Transverse colon (tissue), 4 donors: ENCODE measurements around the gene NAT10. TPM values are rescaled to one million over a fixed set of nuclear protein-coding genes. Genes with fewer than 3 reads are reported as not detected.
A peak's percentile ranks its signal among the peaks of the same experiment; 100 is the strongest.

Experiments
- DNase-seq: peaks from one replicate; pipeline ENCODE4 v3.0.0-alpha.2; 2019
- H3K27ac ChIP-seq, 4 donors: fragments of 200-600 bp; sonication (generic); 2 replicates each; pipeline ENCODE4 v1.5.1; 2016 to 2018; ENCODE audit warnings: inconsistent platforms in 4 of 4
- H3K27me3 ChIP-seq: fragments of 200-600 bp; sonication (generic); 2 replicates; pipeline ENCODE4 v1.5.1; 2017; ENCODE audit warnings: inconsistent platforms
- H3K36me3 ChIP-seq, 4 donors: fragments of 200-600 bp; sonication (generic); 2 replicates each; pipeline ENCODE4 v1.5.1; 2017 to 2019; ENCODE audit warnings: inconsistent platforms in 4 of 4
- H3K4me1 ChIP-seq, 4 donors: fragments of 200-600 bp; sonication (generic); 2 replicates each; pipeline ENCODE4 v1.5.1; 2017 to 2020; ENCODE audit warnings: inconsistent platforms in 4 of 4
- H3K4me3 ChIP-seq, 4 donors: fragments of 200-600 bp; sonication (generic); 1 replicate in 1 of 4; 2 replicates in 3 of 4; pipeline versions ENCODE4 v1.5.1 to v1.6.1; 2017 to 2019; ENCODE audit warnings: inconsistent platforms in 4 of 4
- H3K9me3 ChIP-seq, 2 donors: fragments of 200-600 bp; sonication (generic); 2 replicates each; pipeline ENCODE4 v1.5.1; 2017 to 2019; ENCODE audit warnings: inconsistent platforms in 2 of 2
- EP300 ChIP-seq: sonication (generic); formaldehyde crosslinking; IDR thresholded peaks from one replicate; pipeline ENCODE4 v1.6.1; 2017; ENCODE audit warnings: antibody characterized with exemption, low read depth
- POLR2A ChIP-seq: fragments of 450-650 bp; IDR thresholded peaks from one replicate; pipeline ENCODE4 v1.6.1; 2016; ENCODE audit warnings: antibody characterized with exemption, mild to moderate bottlenecking, moderate library complexity
- POLR2AphosphoS5 ChIP-seq, 3 donors: sonication (generic); formaldehyde crosslinking; IDR thresholded peaks; one replicate each; pipeline ENCODE4 v1.6.1; 2016; ENCODE audit warnings: antibody characterized with exemption in 3 of 3
- WGBS, 2 donors: methylation state at CpG; one replicate each; pipeline ENCODE4 v1.1.5; 2018; ENCODE audit warnings: low coverage in 1 of 2; 5-methylcytosine and 5-hydroxymethylcytosine counted together
- in situ Hi-C, 4 donors: fragments of 200-750 bp; cut with MboI; loops; one replicate each; pipeline versions ENCODE4 v1.15.0 to v1.15.1; 2017; ENCODE audit warnings: low sequenced_read_pairs in 3 of 4, low pct_ligation_motif_present in 1 of 4, low pct_unique_long_range_greater_than_20kb in 1 of 4
- intact Hi-C: fragments of 100-400 bp; cut with DNase I; formaldehyde crosslinking; loops from one replicate; pipeline ENCODE4 v1.15.1; 2023; ENCODE audit warnings: low total_unique reads
- total RNA-seq, 4 donors: library from RNA; depleted of rRNA; stranded (reverse); fragments of >200 nt; gene quantifications; one replicate each; pipeline ENCODE4 v1.1.0, GENCODE V29; 2016
- TF ChIP-seq, protein P1 (sequence below), 5 experiments: fragments of 200-600 bp in 3 of 5; fragments of 450-650 bp in 2 of 5; sonication (generic) in 3 of 5; IDR thresholded peaks; 1 replicate in 2 of 5; 2 replicates in 3 of 5; pipeline ENCODE4 v1.5.1; 2016 to 2017; ENCODE audit warnings: antibody characterized with exemption in 5 of 5, inconsistent platforms in 3 of 5, mild to moderate bottlenecking in 2 of 5, moderate library complexity in 1 of 5

The NAT10 gene
- total RNA-seq, 4 donors from 2014 or later, result 16.0 to 40.6 (median 26.9) TPM

DNA sequence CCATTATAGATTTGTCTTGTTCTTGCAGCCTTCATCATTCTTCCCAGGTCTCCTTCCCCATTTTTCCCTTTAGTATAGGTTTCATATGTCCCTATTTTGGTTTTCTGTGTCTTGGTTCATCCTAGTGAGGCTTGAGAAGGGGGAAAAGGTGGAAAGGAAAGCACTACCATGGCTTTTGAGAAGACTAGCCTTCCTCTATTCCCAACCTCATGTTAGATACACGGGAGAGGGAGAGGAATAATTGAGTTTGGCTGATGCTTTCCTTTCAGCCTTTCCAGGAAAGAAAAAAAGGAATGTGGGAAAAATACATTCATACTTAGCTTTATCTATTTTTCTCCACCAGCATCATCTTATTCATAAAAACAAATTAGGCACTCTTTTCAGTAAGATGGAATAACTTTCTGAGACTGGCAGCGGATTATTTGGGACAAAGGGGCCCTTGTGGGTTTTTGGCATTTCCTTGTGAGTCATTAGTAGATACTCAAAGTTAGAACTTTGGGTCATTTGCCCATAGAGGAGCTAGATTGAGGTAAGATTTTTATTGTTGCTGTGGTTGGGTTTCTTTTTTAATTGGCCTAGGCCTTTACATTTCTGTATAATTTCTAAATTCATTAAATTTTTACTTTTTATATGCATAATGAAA is 30.1 kb upstream of the NAT10 start:
- no peaks in the 10 kb centered on the region for H3K27me3 ChIP-seq
- H3K27ac ChIP-seq, result peak overlapping the region in 2 of 4 donors; percentile 34 to 40
- no peak for DNase-seq
- 29 to 37% methylated on average over 2 of the region's 2 CpGs for WGBS, 2 donors
- in situ Hi-C loops, result no loop called here
- H3K4me3 ChIP-seq, result no peak overlapping the region
- H3K36me3 ChIP-seq, result peaks cover 0 to 60% (median 29%) of the 10 kb centered on the region in 4 donors
- TF ChIP-seq EP300, result no peak
- TF ChIP-seq, protein P1, sequence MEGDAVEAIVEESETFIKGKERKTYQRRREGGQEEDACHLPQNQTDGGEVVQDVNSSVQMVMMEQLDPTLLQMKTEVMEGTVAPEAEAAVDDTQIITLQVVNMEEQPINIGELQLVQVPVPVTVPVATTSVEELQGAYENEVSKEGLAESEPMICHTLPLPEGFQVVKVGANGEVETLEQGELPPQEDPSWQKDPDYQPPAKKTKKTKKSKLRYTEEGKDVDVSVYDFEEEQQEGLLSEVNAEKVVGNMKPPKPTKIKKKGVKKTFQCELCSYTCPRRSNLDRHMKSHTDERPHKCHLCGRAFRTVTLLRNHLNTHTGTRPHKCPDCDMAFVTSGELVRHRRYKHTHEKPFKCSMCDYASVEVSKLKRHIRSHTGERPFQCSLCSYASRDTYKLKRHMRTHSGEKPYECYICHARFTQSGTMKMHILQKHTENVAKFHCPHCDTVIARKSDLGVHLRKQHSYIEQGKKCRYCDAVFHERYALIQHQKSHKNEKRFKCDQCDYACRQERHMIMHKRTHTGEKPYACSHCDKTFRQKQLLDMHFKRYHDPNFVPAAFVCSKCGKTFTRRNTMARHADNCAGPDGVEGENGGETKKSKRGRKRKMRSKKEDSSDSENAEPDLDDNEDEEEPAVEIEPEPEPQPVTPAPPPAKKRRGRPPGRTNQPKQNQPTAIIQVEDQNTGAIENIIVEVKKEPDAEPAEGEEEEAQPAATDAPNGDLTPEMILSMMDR (IDR thresholded peaks at IDR 0.05), result no peak
- no peak for TF ChIP-seq POLR2A
- TF ChIP-seq POLR2AphosphoS5 (IDR thresholded peaks at IDR 0.05), result no peak
- peaks cover 0 to 29% (median 18%) of the 10 kb centered on the region in 4 donors for H3K4me1 ChIP-seq
- no peaks in the 10 kb centered on the region for H3K9me3 ChIP-seq
- intact Hi-C loops, result no loop called here

DNA sequence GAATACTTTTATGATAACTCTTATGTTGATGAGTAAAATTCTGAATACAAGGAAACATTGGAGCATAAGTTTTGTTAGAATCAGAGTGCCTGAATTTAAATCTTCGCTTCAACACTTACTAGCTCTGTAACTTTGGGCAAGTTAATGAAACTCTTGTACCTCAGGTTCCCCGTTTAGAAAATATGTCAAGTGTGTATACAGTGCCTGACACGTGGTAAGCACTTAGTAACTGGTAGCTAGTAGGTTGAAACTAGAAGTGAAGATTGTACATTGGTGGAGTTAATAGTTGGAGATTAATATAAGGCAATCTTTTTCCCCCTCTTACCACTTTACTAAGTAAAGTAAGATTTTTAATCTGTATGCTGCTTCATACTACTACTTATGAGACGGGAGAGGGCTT is 24.8 kb upstream of the NAT10 start:
- in situ Hi-C loops (no loop called here), intact Hi-C loops (no loop called here)
- Histone ChIP-seq H3K27ac (no peak overlapping the region), H3K36me3 (peaks cover 0 to 87% (median 44%) of the 10 kb centered on the region in 4 donors), H3K9me3 (no peaks in the 10 kb centered on the region), H3K27me3 (no peaks in the 10 kb centered on the region), H3K4me1 (peaks cover 0 to 2% (median 0%) of the 10 kb centered on the region in 4 donors), H3K4me3 (no peak overlapping the region)
- 75 to 77% methylated on average over 4 of the region's 4 CpGs for WGBS, 2 donors
- DNase-seq, result no peak
- TF ChIP-seq POLR2A, result no peak
- TF ChIP-seq POLR2AphosphoS5 (IDR thresholded peaks at IDR 0.05), result no peak
- TF ChIP-seq EP300, result no peak
- TF ChIP-seq, protein P1 (IDR thresholded peaks at IDR 0.05), result no peak

DNA sequence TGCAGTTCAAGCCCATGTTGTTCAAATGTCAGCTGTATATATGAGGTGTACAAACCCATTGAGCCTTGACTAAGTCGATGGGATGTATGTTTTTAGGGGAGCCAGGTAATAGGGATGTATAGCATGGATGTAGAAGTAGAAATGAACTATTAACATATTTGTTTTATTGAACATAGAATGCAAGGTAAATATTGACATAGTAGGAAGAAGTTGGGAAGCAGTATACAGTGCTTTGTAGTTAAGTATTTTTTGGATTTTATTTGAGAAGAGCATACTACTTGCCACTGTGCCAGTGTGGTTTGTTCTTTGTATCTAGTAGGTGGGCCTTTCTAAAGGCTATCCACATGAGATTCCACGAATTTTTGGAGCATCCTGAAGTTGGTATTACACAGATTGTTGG is 20.8 kb upstream of the NAT10 start:
- H3K4me1 ChIP-seq, result no peaks in the 10 kb centered on the region
- intact Hi-C loops (no loop called here), in situ Hi-C loops (no loop called here)
- no peak overlapping the region for H3K27ac ChIP-seq
- WGBS, 2 donors, result 63 to 86% methylated on average over 2 of the region's 2 CpGs
- no peak overlapping the region for H3K4me3 ChIP-seq
- no peak for DNase-seq
- H3K9me3 ChIP-seq, result no peaks in the 10 kb centered on the region
- H3K27me3 ChIP-seq, result no peaks in the 10 kb centered on the region
- peaks cover 0 to 79% (median 40%) of the 10 kb centered on the region in 4 donors for H3K36me3 ChIP-seq
- no peak for TF ChIP-seq EP300
- TF ChIP-seq, protein P1 (IDR thresholded peaks at IDR 0.05), result no peak
- TF ChIP-seq POLR2AphosphoS5 (IDR thresholded peaks at IDR 0.05), result no peak
- no peak for TF ChIP-seq POLR2A

DNA sequence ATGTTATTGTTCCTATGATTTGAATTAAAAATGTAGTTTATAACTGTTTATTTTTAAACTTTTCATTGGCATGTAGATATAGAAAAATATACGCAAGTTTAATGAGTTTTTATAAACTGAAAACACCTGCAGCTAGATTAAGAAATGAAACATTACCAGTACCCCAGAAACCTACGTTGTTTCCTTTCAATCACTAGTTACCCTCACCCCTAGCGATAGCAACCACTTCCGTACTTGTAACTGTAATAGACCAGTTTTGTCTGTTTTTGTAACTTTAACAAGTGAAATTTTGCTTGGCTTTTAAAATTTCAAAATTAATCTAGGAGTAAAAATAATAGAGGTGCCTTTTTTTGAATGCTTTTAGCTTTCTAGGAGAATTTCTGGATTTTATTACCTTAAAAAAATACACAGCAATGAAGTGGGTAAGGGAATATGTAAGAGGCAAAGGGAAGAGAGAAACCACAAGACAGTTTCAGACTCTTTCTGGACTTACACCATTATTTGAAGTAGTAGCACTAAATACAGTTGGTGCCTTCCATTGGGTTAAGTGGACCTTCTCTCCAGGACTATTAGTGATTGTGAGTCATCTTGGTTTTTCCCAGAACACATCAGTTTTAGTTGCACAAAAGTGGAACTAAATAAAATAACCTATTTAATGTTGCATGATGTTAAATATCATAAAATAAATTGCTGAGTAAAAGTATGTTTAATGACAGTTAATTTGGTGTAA is 18.7 kb upstream of the NAT10 start:
- in situ Hi-C loops (no loop called here), intact Hi-C loops (no loop called here)
- no peaks in the 10 kb centered on the region for H3K4me1 ChIP-seq
- no peak overlapping the region for H3K27ac ChIP-seq
- H3K9me3 ChIP-seq, result no peaks in the 10 kb centered on the region
- H3K27me3 ChIP-seq, result no peaks in the 10 kb centered on the region
- H3K36me3 ChIP-seq, result peaks cover 0 to 79% (median 40%) of the 10 kb centered on the region in 4 donors
- no peak overlapping the region for H3K4me3 ChIP-seq
- TF ChIP-seq POLR2A (no peak), POLR2AphosphoS5 (IDR thresholded peaks at IDR 0.05) (no peak), EP300 (no peak)
- TF ChIP-seq, protein P1 (IDR thresholded peaks at IDR 0.05), result no peak
- 75 to 91% methylated on average over 4 of the region's 4 CpGs for WGBS, 2 donors
- no peak for DNase-seq
